Mesendoderm (in vitro differentiated cells): Measurements from ENCODE around the gene FIBCD1.
A peak's percentile ranks its signal among the peaks of the same experiment; 100 is the strongest.

Experiments
- DNase-seq: peaks from one replicate; pipeline ENCODE4 v3.0.0; 2013
- H2AK5ac ChIP-seq: 2 replicates; pipeline ENCODE4 v1.6.1; 2013; ENCODE audit warnings: low read length, inconsistent platforms
- H2BK120ac ChIP-seq: 2 replicates; pipeline ENCODE4 v1.6.1; 2013; ENCODE audit warnings: low read depth, mild to moderate bottlenecking, low read length, moderate library complexity, mixed read lengths
- H2BK15ac ChIP-seq: replicated peaks from 2 replicates; pipeline ENCODE4 v1.6.1; 2013; ENCODE audit warnings: low read depth, mild to moderate bottlenecking, moderate library complexity
- H2BK5ac ChIP-seq: 2 replicates; pipeline ENCODE4 v1.6.1; 2013; ENCODE audit warnings: low read length, inconsistent platforms
- H3K18ac ChIP-seq: 2 replicates; pipeline ENCODE4 v1.6.1; 2013; ENCODE audit warnings: mild to moderate bottlenecking, low read length, mixed read lengths
- H3K23ac ChIP-seq: one replicate; pipeline ENCODE4 v1.6.1; 2013; ENCODE audit warnings: low read length
- H3K27ac ChIP-seq: 2 replicates; pipeline ENCODE4 v1.5.1; 2013; ENCODE audit warnings: low read depth, mild to moderate bottlenecking, inconsistent platforms, low read length, moderate library complexity
- H3K27me3 ChIP-seq: 2 replicates; pipeline ENCODE4 v1.6.1; 2013; ENCODE audit warnings: low read length, control low read depth, mild to moderate bottlenecking, inconsistent platforms; ENCODE audit not compliant: insufficient read depth, poor library complexity
- H3K36me3 ChIP-seq: 2 replicates; pipeline ENCODE4 v1.6.1; 2013; ENCODE audit warnings: low read length, inconsistent platforms; ENCODE audit not compliant: control insufficient read depth, insufficient read depth
- H3K4ac ChIP-seq: one replicate; pipeline ENCODE4 v1.6.1; 2013; ENCODE audit warnings: low read depth, mild to moderate bottlenecking, low read length, moderate library complexity
- H3K4me1 ChIP-seq: 2 replicates; pipeline ENCODE4 v1.6.1; 2013; ENCODE audit warnings: low read depth, low read length, inconsistent platforms; ENCODE audit not compliant: control insufficient read depth
- H3K4me2 ChIP-seq: 2 replicates; pipeline ENCODE4 v1.6.1; 2013; ENCODE audit warnings: low read length
- H3K4me3 ChIP-seq: 2 replicates; pipeline ENCODE4 v1.5.1; 2013; ENCODE audit warnings: mild to moderate bottlenecking, low read length
- H3K56ac ChIP-seq: one replicate; pipeline ENCODE4 v1.6.1; 2013; ENCODE audit warnings: low read length
- H3K79me1 ChIP-seq: 2 replicates; pipeline ENCODE4 v1.6.1; 2013; ENCODE audit warnings: low read length, inconsistent platforms
- H3K79me2 ChIP-seq: 2 replicates; pipeline ENCODE4 v1.6.1; 2013; ENCODE audit warnings: mild to moderate bottlenecking, low read length; ENCODE audit not compliant: control insufficient read depth, insufficient read depth
- H3K9ac ChIP-seq: 2 replicates; pipeline ENCODE4 v1.6.1; 2013; ENCODE audit warnings: low read length, inconsistent platforms
- H4K5ac ChIP-seq: one replicate; pipeline ENCODE4 v1.6.1; 2013; ENCODE audit warnings: low read length
- H4K8ac ChIP-seq: one replicate; pipeline ENCODE4 v1.6.1; 2013; ENCODE audit warnings: low read depth, mild to moderate bottlenecking, control low read depth, low read length, moderate library complexity
- WGBS: extraction: QIAGEN DNeasy Blood & Tissue Kit; methylation state at CpG from one replicate; pipeline ENCODE4 v1.1.7; 2013; ENCODE audit warnings: low lambda C conversion rate, missing lambda C conversion rate; ENCODE audit not compliant: insufficient coverage; ENCODE audit errors: extremely low coverage; 5-methylcytosine and 5-hydroxymethylcytosine counted together

Gene FIBCD1

DNA sequence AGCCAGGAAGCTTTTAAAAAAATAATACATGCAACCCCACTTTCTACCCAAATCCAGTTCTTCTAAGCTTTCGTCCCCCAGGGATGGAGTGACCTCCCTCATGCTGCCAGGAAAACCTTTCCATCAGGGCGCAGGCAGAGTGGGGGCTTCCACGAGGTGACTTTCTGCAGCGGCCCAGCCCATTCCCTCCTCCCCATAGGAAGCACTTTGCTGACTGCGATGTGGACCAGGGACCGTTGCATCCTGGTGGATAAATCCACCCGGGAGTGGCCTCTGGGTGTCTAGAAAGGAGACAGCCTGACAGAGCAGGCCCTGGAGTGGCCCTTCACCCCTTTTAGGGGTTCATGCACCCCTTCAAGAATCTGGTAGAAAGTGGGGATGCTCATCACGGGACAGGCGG, 44.0 kb downstream of the FIBCD1 start:
- Histone ChIP-seq H3K27me3 (no peaks in the 10 kb centered on the region), H3K23ac (no peak overlapping the region), H3K9ac (no peak overlapping the region), H3K56ac (no peak overlapping the region), H2BK5ac (no peak overlapping the region), H4K8ac (no peak overlapping the region), H3K4me1 (no peaks in the 10 kb centered on the region), H2BK120ac (no peak overlapping the region), H3K4me3 (no peak overlapping the region), H3K18ac (no peak overlapping the region), H3K36me3 (no peaks in the 10 kb centered on the region), H3K27ac (no peak overlapping the region), H3K79me2 (no peaks in the 10 kb centered on the region), H3K79me1 (no peaks in the 10 kb centered on the region), H2BK15ac (no peak overlapping the region), H4K5ac (no peak overlapping the region), H2AK5ac (no peak overlapping the region), H3K4me2 (no peak overlapping the region), H3K4ac (no peak overlapping the region)
- no CpG with 5 or more reads among the region's 9 CpGs for WGBS
- DNase-seq: no peak

DNA sequence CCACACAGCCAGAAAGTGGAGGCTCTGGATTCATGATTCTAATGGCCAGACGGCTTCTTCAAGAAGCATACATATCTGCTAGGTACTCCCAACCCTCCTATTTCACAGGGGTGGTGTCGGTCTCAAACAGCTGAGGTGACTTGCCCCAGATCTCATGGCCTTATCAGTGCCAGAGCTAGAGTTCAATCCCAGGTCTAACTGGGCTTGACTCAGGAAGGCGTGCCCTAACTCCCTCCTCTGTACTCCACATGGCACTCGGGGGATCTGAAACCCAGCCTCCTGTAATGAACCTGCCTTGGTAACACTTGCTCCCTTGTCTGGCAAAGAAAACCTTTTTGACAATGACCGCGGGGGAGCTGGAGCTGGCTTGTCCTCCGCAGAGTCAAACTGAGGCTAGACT, 44.5 kb downstream of the FIBCD1 start:
- H3K4me3 ChIP-seq: no peak overlapping the region
- no peaks in the 10 kb centered on the region for H3K36me3 ChIP-seq
- H3K56ac ChIP-seq: no peak overlapping the region
- no peaks in the 10 kb centered on the region for H3K4me1 ChIP-seq
- no peak overlapping the region for H4K5ac ChIP-seq
- no peak overlapping the region for H3K23ac ChIP-seq
- no peak for DNase-seq
- H3K79me2 ChIP-seq: no peaks in the 10 kb centered on the region
- no peak overlapping the region for H2AK5ac ChIP-seq
- no peaks in the 10 kb centered on the region for H3K27me3 ChIP-seq
- no peak overlapping the region for H2BK120ac ChIP-seq
- no CpG with 5 or more reads among the region's 7 CpGs for WGBS
- H4K8ac ChIP-seq: no peak overlapping the region
- no peak overlapping the region for H2BK5ac ChIP-seq
- no peak overlapping the region for H3K27ac ChIP-seq
- H2BK15ac ChIP-seq: no peak overlapping the region
- H3K4ac ChIP-seq: no peak overlapping the region
- no peaks in the 10 kb centered on the region for H3K79me1 ChIP-seq
- H3K9ac ChIP-seq: no peak overlapping the region
- H3K4me2 ChIP-seq: no peak overlapping the region
- no peak overlapping the region for H3K18ac ChIP-seq

DNA sequence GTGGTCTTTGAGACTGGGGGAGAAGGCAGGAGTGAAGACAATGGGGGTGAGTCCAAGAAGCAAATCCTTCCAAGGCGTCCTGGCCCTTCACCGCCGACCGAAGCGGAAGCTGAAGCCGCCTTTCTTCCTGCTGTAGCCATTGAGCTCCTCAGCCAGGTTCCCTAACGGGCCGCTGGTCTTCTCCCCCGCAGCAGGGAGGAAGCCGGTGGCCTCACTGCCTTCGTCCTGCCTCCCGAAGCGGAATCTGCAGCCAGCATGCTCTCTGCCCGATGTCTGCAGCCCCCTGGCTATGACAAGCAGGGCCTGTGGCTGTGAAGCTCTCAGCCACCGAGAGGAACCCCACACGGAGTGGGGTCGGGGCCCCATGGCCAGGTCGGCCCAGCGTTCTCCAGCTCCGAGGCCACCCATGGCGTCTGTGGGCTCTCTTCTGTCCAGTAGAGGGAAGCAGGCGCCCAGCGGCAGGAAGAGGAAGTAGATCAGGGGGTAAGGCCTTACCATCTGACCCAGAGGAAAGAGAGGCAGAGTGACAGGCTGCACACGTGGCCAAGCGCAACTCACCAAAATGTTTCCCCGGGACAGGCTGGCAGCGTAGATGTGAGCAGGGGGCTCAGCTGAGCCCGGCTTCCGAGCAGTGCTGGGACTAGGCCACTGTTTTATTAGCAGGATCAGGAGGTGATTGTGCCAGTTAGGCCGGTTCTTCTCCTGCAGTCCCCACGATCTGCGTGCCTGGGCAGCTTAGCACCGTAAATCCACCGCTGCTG, 45.5 kb downstream of the FIBCD1 start:
- Histone ChIP-seq H4K5ac (no peak overlapping the region), H2BK15ac (no peak overlapping the region), H2BK5ac (no peak overlapping the region), H2BK120ac (no peak overlapping the region), H4K8ac (no peak overlapping the region), H3K79me2 (no peaks in the 10 kb centered on the region), H3K4ac (no peak overlapping the region), H3K79me1 (no peaks in the 10 kb centered on the region), H3K27ac (no peak overlapping the region), H3K4me3 (no peak overlapping the region), H3K4me1 (no peaks in the 10 kb centered on the region), H3K23ac (no peak overlapping the region), H3K36me3 (peaks cover under 1% of the 10 kb centered on the region), H3K4me2 (no peak overlapping the region), H3K18ac (no peak overlapping the region), H3K56ac (no peak overlapping the region), H3K9ac (no peak overlapping the region), H3K27me3 (no peaks in the 10 kb centered on the region), H2AK5ac (no peak overlapping the region)
- WGBS: no CpG with 5 or more reads among the region's 34 CpGs
- peak; percentile 31 for DNase-seq

DNA sequence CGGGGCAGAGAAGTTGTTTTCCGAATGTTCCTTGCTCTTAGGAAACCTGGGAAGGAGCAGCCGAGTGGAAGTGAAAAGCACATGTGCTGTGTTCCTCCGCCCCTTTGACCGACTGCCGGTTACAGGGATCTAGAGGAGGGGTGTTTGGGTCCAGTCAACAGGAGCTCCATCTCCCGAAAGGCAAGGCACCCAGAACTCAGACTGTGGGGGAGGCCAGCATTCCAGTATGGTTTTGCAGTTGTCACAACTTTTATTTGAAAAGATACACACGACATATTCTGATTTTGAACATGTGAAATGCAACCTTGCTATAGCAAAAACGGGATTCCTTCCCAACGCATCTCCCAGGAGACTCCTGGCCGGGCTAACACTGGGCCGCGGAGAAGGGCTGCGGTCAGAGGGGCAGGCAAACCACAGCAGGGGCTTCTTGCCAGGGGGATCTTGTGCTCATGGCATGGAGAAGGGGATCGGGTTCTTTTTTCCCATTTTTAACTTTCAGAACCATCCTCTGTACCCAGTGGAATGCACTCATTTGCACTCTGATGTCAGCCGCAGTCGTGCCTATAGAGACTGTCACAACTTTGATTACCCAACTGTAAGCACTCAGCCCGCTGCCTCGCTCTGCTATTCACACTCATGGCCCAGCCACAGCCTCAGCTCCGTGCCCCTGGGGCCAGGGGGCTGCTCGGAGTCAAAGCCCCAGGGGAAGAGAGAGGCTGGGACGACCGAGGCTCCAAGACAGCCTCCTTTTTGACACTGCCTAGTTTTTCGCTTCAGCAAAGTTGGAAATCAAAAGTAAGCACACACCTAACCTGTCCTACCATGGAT, 46.4 kb downstream of the FIBCD1 start:
- no peak overlapping the region for H3K18ac ChIP-seq
- no peak overlapping the region for H2BK5ac ChIP-seq
- H3K27me3 ChIP-seq: no peaks in the 10 kb centered on the region
- WGBS: no CpG with 5 or more reads among the region's 24 CpGs
- no peak overlapping the region for H3K4me2 ChIP-seq
- H3K79me1 ChIP-seq: no peaks in the 10 kb centered on the region
- no peaks in the 10 kb centered on the region for H3K79me2 ChIP-seq
- DNase-seq: no peak
- no peak overlapping the region for H4K8ac ChIP-seq
- no peak overlapping the region for H2BK120ac ChIP-seq
- H3K4me1 ChIP-seq: no peaks in the 10 kb centered on the region
- H3K4me3 ChIP-seq: no peak overlapping the region
- no peak overlapping the region for H3K23ac ChIP-seq
- no peak overlapping the region for H3K56ac ChIP-seq
- H3K9ac ChIP-seq: no peak overlapping the region
- H2AK5ac ChIP-seq: no peak overlapping the region
- no peak overlapping the region for H3K4ac ChIP-seq
- no peak overlapping the region for H2BK15ac ChIP-seq
- peaks cover 3% of the 10 kb centered on the region for H3K36me3 ChIP-seq
- H4K5ac ChIP-seq: no peak overlapping the region
- no peak overlapping the region for H3K27ac ChIP-seq

DNA sequence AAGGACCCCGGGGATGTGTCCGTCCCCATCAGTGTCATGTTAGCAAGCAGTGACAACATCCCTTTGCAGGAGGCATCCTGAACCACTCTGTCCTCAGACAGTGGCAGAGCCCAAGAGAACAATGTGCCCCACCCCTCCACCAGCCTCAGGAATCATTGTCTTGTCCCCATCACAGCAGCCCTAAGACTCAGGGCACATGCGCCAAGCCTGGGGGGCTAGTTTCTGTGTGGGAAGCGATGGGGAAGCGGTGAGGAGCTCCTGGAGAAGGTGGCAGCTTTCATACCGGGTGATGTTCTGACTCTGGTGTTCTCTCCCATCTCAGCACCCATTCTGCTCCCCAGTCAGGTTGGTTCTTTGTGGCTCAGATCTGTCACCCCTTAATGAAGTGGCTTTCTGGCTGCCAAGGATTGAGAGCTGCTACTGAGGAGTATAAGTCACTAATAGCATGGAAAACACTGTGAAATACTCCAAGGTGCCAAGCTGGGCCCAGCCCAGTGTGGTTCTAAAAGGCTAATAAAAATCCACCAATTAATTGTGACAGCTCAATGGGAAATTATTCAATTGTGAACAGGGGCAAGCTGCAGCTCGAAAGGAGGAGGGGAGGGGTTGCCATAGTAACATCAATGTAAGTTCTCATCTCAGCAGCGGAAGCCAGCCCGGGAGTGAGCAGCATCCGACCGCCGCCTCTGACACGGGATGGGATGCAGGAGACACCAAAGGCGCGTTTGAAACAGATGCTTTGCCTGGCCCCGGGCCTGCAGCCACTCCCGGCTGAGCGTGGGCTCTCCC, 47.2 kb downstream of the FIBCD1 start:
- Histone ChIP-seq H3K23ac (no peak overlapping the region), H3K4ac (no peak overlapping the region), H3K4me1 (no peaks in the 10 kb centered on the region), H3K36me3 (peaks cover 7% of the 10 kb centered on the region), H4K5ac (no peak overlapping the region), H3K56ac (no peak overlapping the region), H2BK120ac (no peak overlapping the region), H3K79me2 (no peaks in the 10 kb centered on the region), H3K4me3 (no peak overlapping the region), H3K27ac (no peak overlapping the region), H2BK15ac (no peak overlapping the region), H3K27me3 (no peaks in the 10 kb centered on the region), H4K8ac (no peak overlapping the region), H2BK5ac (no peak overlapping the region), H2AK5ac (no peak overlapping the region), H3K9ac (no peak overlapping the region), H3K18ac (no peak overlapping the region), H3K4me2 (no peak overlapping the region), H3K79me1 (no peaks in the 10 kb centered on the region)
- no CpG with 5 or more reads among the region's 18 CpGs for WGBS
- DNase-seq: no peak
